Stimulated activated naive CD4-positive, alpha-beta T cell treated with Interleukin-2 at 50 U/mL for 16 hours (primary cell): Measurements from ENCODE around the gene IYD.
"Not testable (repeated sequence)": the region's sequence is repeated elsewhere in the genome, so short reads cannot be mapped to it uniquely, and the experiment has no call there.

Experiments
- DNase-seq: peaks from one replicate; lab custom pipeline; 2025; lab: John Stamatoyannopoulos, UW

Gene IYD

DNA sequence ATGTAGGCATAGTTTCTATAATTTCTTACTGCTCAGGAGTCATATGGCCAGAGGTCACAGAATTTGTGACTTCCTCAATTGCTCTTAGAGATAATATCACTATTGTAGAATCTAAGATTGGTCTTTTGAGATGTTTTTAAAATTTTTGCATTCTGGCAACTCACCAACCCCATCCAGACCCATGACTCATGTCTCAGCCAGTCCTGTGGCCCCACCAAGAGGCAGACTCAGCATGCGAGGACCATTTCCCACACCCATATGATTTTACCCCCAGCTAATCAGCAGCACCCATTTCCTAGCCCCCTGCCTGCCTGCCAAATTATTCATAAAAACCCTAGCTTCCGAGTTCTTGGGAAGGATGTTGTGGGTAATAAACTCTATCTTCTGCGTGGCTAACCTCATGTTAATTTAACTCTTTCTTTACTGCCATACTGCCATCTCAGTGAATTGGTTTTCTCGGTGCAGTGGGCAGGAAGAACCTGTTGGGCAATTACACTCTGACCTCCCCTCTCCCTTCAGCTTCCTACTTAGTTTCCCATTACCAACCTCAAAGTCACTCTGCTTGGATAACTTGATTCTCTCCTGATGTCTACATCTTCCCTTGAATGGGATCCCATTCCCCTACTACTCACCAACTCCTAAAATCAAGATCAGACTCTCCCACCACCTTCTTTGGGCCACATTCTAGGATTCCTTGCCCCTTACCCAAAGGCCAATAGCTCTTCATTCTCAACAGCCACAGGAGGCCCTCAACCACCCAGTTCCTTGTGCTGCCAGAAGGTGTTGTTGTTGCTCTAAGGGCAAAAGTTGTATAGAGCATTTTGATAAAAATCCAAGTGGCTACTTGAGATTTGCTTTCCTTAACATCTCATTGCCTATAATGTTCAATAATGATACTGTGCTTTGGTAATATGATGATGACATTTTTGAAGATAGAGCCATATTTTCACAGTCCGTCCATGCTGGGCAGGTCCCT is 16.2 kb upstream of the IYD start:
- no peak for DNase-seq

DNA sequence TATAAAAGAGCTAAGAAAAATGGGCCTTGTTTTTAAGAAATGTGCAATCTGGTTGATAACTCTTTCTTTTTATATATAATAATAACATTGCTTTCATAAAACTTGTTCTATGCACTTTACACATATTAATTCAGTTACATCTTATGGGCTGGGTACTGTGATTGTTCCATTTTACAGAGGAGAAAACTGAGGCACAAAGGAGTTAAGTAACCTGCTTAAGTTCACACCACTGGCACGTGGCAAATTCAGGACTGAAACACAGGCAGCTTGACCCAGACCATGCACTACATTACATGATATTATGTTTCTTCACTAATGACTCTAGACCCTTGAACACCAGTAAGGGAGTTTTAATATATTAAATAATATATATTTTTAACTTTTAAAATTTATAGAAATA is 15.4 kb upstream of the IYD start:
- DNase-seq: no peak

DNA sequence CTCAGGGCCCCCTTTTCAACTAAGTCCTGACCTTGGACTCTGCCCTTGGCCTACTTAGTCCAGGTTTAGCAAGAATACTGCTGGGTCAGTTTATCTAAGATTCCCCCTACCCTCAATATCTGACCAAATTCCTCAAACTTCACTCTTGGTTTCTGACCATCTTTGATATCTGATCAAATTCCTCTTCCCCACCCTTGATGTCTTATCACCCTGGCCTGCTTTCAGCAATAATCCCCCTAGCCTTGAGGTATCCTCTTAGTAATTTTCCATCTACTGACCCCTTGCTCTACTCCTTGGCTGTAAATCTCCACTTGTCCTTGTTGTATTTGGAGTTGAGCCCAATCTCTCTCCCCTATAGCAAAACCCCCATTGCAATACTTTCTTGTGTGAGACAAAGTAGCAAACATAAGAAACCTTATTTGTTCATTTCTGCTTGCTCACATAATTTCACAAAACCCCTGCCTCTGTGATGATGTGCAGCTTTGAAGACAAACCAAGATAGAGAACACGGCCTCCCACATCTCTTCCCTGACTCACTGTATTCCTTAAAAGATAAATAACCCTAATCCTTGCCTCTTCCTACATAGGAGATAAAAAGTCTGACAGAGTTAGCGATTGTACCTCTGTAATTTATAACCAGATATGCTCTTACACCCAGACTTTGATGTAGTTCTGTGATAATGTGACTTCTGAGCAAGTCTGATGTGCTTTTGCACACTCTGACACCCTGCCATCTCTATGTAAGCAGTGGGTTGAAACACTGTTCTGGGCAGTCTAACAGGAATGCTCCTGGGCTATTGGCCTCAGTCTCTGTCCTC is 13.8 kb upstream of the IYD start:
- DNase-seq: no peak

DNA sequence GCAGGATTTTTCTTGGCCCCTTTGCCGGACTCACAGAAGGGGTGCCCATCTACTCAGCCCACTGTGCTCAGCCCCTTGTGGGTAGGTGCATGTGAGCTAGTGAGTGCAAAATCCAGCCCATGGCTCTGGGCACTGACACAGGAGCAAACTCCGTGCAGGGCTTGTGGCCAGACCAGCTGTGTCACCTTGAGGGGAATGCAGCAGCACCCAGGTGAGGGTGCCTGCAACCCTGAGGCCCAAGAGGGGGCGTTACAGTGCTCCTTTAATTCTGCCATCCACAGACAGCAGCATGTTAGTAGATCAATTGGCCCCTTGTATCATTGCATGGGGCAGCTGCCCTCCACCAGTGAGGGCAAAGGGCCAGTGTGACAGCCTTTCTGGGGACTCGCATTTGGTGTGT is 12.9 kb upstream of the IYD start:
- no peak for DNase-seq

DNA sequence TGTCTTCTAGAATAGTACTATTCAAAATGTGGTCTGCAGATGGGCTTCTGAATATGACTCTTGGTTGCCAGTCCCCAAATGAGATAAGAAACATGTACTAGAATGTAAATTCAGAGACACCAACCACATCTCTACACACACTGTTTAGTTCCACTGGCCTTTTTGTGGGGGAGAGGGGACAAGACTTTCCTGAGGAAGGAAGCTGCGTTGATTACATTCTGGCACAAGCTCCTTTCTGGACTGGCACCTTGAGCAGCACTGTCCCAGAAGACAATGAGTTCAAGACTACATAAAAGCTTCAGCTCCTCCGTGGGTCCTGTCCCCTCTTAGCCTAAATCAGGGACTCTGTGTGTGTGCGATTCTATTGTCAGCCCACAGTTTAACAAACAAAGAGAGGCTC is 6.9 kb upstream of the IYD start:
- no peak for DNase-seq

DNA sequence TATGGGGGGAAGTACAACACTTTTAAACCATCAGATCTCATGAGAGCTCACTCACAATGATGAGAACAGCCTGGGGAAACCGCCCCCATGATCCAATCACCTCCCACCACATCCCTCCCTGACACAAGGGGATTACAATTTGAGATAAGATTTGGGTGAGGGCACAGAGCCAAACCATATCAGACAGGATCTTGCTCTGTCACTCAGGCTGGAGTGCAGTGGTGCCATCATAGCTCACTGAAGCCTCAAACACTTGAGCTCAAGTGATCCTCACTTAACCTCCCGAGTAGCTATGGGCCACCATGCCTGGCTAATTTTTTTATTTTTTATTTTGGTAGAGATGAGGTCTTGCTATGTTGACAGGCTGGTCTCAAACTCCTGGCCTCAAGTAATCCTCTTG is 5.1 kb upstream of the IYD start:
- no peak for DNase-seq

DNA sequence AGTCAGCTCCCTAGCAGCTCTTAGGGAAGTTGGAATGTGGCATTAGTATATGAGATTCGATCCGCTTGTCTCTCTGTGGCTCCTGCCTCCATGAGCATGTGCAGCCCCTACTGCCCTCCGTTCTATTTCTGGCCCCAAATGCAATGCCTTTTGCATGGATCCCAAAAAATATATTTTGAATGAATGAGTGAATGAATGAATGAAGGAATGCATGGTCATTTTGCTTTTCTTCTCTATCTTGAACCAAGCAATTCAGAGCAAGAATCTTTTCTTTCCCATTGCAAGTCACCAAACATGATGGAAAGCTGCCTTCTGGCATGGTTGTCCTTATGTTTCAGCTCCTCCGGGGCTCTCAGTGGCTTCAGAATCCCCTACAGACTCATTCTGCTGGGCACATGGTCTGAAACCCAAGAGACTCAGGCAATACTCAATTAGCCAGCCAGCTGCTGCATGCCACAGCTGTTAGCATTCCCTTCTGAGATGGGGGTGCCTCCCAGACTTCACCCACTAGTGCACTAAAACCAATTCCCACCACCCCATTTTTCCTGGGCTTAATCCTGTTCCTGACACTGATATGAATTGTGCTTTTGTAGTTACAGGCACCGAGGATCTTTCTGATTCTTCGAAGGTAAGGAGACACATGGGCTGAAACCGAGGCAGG is 2.6 kb upstream of the IYD start:
- no peak for DNase-seq

DNA sequence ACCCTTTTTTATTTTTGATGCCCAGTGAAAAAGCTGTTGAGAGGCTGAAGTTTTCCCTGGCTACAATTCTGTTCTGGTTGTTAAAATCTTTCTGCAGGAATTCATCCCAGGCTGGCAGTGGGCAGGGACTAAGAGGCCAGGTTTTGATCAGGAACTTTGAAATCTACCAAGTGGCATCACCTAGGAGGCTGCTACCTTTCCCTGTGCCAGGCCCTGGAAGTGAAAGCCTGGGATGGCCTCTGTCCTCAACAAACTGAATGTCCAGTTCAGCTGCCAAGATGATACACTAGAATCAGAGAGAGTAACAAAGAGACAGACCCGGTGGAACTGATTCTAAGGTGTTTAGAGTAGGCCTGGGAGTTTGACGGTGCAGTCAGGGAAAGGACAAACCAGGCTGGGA is 596 bp downstream of the IYD start:
- no peak for DNase-seq

DNA sequence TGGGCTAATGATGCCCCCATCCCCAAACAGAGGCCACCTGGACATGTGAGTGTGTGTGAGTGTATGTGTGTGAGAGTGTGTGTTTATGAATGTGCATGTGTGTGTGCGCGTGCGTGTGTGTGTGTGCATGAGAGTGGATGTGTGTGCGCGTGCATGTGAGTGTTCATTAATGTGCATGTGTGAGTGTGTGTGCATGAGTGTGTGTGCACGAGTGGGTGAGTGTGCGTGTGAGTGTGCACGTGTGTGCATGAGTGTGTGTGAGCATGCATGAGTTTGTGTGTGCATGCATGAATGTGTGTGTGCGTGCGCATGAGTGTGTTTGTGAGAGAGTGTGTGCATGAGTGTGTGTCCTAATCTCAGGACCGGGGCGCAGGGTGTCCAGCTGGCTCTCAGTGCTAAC is 1.3 kb downstream of the IYD start:
- DNase-seq: no peak

DNA sequence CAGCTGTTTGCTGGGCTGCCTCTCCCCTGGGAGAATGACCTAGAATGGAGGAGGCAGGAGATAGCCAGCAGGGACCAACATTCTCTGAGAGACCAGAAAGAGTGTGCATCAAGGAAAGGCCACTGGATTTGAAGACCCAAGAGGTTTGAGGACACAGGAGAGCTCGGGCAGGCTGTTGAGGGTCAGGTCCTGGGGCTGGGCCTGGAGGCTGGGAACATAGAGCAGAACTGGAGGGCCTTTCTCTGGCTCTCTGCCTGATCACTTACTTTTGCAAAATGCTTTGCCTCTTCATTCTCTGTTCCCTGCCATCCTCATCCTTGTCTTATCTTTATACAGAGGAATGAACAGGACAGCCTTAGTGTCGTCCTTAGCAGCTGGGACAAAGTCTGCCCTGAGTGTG is 2.5 kb downstream of the IYD start:
- DNase-seq: no peak

DNA sequence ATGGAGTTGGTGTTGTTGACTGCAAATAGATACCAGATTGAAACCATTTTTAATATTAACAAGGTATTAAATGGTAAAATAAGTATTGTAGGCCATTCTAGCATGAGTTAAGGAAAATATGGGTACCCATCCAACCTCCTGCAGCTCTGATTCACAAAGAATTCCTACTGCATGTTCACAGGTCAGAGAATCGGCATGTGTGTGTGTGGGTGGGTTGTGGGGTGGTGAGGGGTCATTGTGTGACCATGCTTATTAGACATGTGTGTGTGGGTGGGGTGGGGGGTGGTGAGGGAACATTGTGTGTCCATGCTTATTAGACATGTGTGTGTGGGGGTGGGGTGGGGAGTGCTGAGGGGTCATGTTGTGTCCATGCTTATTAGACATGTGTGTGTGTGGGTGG is 3.2 kb downstream of the IYD start:
- no peak for DNase-seq

DNA sequence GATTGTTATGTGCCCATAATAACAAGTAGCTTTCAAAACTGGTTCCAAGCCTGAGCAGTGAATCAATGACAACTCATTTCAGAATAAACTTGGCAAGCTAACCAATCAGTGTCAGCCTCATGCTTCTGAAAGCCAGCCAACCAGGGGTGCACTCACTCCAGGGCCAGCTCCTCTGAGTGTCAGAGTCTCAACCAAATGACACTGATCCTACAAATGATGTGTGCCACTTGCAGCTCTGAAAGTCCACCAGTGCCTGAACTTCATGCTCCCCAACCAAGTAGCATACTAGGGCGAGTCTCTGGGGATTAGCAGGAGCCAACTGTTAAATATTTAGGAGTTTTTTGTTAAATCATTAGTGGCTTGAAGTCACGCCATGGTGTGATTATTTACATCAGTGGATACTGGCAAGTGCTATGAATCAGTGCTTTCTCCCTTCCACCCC is 4.5 kb downstream of the IYD start:
- DNase-seq: no peak

DNA sequence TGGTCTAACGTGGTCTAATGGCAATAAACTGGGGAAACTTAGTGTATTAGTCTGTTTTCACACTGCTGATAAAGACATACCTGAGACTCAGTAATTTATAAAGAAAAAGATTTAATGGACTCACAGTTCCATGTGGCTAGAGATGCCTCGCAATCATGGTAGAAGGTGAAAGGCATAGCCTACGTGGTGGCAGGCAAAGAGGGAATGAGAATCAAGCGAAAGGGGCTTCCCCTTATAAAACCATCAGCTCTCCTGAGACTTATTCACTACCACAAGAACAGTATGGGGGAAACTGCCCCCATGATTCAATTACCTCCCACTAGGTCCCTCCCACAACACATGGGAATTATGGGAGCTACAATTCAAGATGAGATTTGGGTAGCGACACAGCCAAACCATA is 5.5 kb downstream of the IYD start:
- not testable (repeated sequence) for DNase-seq

DNA sequence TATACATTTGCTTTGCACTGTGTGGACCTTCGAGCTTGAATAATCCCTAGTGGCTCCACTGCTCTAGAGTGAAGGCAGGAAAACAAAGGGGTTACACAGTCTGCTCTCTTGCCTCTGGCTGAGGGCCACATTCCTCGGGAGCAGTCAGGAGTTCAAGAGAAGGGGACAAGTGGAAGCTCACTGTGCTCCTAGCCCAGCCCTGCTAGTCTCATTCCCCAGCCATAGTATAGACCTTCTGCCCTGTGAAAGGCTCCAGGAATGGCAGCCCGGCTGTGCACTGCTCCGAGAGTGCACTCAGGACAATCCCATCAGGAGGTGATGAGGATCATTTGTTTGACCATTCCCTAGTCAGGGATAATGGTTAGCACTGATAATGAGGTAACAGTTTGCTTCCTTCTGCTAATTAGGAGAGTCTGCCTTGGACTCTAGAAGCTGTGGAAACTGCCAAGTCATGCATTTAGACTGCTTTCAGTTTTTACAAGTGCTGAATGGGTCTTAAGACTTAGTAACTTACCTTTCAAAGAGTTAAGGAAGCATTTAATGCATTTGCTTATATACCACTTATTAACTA is 8.5 kb downstream of the IYD start:
- no peak for DNase-seq

DNA sequence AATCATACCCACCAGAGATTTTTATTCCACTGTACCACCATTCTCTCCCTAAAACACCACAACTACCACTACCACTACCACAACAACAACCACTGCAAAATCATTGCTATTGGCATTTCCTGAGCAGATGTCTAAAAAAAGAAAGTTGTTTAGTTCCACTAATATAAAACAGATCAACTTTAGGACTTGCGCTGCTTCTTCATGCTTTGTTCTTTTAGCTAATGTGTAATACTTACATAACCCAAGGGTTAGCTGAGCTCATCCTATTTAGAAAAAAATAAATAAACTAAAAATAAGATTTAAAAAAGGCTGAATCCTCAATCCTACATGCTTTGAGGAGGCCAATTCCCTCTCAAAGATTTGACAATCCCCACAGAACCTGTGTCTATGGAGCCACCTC is 11.4 kb downstream of the IYD start:
- no peak for DNase-seq

DNA sequence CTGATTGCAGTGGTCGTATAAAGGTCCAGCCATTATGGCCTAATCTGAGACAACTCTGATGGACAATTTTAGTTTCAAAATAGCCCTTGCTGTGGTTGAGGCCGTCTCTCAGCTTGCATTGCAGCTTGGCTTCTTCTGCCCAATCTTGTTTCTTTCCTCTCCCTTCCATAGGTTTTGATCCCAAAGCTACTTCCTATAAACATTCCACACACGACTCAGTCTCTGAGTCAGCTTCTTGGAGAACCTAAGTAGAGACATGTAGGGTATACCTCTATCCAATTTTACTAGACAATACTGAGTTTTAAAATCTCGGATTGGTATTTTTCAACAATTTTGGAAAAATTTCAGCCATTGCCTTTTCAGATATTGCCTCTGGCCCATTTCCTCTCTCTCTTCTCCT is 13.4 kb downstream of the IYD start:
- no peak for DNase-seq

DNA sequence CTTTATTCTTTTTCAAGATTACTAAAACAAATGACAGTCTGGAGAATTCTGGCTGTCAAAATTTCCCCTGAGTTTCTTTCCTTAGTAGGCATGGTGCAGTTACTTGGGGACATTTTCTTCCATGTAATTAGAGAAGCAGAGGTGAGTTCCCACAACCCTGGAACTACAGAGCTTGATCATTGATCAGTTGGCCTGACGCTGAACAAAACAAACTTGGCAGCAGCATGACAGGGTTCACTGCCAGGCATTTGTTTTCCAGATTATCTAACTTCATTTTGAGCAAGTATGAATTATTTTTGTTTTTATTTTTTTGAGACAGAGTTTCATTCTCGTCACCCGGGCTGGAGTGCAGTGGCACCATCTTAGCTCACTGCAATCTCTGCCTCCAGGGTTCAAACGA is 22.6 kb downstream of the IYD start:
- DNase-seq: no peak

DNA sequence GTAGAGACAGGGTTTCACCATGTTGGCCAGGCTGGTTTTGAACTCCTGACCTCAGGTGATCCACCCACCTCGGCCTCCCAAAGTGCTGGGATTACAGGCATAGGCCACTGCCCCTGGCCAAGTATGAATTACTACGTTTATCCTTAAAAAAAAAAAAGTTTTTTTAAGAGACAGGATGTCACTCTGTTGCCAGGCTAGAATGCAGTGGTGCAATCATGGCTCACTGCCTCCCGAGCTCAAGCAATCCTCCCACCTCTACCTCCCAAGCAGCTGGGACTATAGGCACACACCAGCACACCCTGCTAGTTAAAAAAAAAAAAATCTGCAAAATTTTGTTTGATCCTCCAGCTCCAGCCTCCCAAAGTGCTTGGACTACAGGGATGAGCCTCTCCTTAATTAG is 23.1 kb downstream of the IYD start:
- no peak for DNase-seq

DNA sequence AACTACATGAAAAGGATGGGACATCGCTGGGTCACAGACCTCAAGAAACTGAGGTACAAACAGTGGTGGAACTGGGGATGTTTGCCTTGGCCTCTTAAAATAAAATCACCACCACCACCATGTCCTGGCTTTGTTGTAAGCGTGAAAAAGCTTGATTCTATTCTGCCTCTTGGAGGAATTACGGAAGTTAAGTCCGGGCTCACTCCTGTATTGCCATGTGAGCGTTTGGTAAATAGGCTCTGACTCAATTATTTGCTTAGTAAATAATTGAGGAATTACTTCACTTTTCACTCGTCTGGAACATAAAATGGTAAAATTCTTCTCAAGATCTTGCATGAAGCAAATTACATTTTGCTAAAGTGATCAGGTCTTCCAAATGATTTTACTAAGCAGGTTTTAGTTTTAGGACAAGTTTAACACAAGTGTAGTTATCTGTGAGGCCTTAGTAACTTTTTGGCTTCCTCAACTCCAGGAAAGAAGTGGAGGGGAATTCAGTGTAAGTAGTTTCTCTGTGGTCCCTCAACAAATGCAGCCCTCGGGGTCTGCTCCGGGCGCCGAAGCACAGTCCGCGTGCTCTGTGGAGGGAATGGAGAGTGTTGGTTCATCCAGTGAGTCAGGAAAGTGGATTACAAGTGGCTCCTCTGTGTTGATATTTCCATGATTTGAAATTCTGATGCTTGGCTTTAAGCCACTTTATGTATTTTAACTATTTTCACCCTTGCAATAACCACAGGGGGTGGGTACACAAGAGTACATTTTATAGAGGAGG is 23.8 kb downstream of the IYD start:
- no peak for DNase-seq

DNA sequence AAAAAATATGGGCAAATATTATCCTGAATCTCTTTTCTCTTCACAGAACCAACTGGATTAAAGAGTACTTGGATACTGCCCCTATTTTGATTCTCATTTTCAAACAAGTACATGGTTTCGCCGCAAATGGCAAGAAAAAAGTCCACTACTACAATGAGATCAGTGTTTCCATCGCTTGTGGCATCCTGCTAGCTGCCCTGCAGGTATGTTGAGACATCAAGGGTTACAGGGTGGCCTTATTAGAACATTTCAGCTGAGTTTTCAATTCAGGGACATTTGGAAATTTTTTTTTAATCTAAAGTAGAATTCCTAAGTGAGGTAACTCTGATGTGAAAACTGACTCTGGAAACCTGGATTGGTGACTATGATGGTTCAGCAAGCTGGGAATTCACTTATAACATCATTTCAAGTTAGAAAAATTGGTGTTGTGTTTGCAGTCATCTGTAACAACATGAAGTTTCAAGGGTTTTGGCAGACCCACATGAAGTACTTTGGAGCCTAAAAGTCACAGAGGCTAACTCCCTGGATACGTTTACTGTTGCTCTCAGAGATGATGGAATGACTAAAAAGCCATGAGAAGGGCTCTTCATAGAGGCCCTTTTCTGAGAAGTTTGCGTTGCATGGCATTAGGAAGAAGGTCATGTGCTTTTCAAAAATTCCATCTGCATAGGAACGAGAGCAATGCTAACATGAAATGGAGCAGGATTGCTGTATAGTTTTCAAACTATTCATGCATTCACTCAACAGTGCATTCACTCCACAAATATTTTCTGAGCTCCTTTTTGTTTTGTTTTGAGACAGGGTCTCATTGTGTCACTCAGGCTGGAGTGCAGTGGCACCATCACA is 25.5 kb downstream of the IYD start:
- DNase-seq: no peak

DNA sequence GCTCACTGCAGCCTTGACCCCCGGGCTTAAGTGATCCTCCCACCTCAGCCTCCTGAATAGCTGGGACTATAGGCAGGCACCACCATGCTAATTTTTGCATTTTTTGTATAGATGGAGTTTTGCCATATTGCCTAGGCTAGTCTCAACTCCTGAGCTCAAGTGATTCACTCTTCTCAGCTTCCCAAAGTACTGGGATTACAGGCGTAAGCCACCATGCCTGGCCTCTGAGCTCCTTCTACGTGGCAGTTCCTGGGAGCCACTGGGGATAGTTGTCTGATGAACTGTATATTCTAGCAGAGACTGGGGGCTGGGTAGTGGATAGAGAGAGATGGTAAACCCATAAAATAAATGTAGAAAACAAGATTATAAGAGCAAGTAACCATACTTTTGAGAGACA is 26.1 kb downstream of the IYD start:
- DNase-seq: no peak
